A549 treated with AZD9567 at 1 μM for 4 hours (cell line): ENCODE results near the gene SPATA31D4. TPM values are rescaled to one million over a fixed set of nuclear protein-coding genes. Genes with fewer than 3 reads are reported as not detected.

Experiments
- total RNA-seq: library from RNA; stranded (reverse); fragments of 200-300 nt; extraction: Qiagen RNA extraction; gene quantifications from 5 replicates; pipeline ENCODE4 v1.2.3, GENCODE V29; 2022; ENCODE audit not compliant: insufficient read depth

Gene SPATA31D4
- not detected in 5 replicates for total RNA-seq

DNA sequence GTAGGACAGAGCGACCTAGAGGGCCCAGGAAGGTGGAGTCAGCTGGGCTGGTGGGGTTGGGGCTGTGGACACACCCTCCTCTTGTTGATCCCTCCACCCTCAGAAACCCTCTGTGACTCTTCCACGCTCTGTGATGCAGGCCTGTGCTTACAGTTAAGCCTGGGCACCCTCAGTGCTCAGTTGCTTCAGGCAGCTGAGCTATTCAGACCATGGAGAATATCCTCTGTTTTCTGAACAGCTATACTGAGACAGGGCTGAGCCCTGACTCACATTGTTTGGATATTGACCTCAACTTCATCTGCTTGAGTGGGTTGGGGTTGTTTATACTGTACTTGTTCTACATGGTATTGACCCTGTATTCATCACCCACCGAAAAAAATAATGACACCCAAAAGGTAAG, at the start of gene SPATA31D4:
Gene SPATA31D4, plus strand, starts transcription at position 124 of the 400 bp plus-strand sequence. Its CDS starts 86 bp downstream, at position 210.

GRCh38 chr9:81943393-81943792, 15.2 kb downstream of the SPATA31D4 start, which contains the start of gene SPATA31D3:
Gene SPATA31D3, plus strand, starts transcription at chr9:81943500. Its CDS starts 86 bp downstream, at chr9:81943586.

Other genes with a start within 250 kb of the SPATA31D4 start
- gene TLE1, start 238.9 kb upstream of the SPATA31D4 start, total RNA-seq, result 76.4 to 83.6 TPM (median 77.4 TPM) in 5 replicates
- gene SPATA31D3, start 15.1 kb downstream of the SPATA31D4 start, total RNA-seq, result not detected in 5 replicates
- gene SPATA31D1, start 60.3 kb downstream of the SPATA31D4 start, total RNA-seq, result not detected in 5 replicates